Peyer's patch (tissue), 4 donors: ENCODE data around the gene CPA1.

Experiments used
- POLR2A ChIP-seq, 2 donors: fragments of 450-650 bp; IDR thresholded peaks; one replicate each; pipeline ENCODE4 v1.5.1; 2017; ENCODE audit warnings: antibody characterized with exemption in 2 of 2, mild to moderate bottlenecking in 2 of 2, moderate library complexity in 2 of 2
- TF ChIP-seq, protein P1 (sequence below), 6 experiments: fragments of 450-650 bp in 4 of 6; fragments of 200-600 bp in 2 of 6; sonication (generic) in 1 of 6; IDR thresholded peaks; one replicate each; pipeline ENCODE4 v1.5.1; 2017 to 2019; ENCODE audit warnings: antibody characterized with exemption in 6 of 6, mild to moderate bottlenecking in 3 of 6, moderate library complexity in 1 of 6

DNA sequence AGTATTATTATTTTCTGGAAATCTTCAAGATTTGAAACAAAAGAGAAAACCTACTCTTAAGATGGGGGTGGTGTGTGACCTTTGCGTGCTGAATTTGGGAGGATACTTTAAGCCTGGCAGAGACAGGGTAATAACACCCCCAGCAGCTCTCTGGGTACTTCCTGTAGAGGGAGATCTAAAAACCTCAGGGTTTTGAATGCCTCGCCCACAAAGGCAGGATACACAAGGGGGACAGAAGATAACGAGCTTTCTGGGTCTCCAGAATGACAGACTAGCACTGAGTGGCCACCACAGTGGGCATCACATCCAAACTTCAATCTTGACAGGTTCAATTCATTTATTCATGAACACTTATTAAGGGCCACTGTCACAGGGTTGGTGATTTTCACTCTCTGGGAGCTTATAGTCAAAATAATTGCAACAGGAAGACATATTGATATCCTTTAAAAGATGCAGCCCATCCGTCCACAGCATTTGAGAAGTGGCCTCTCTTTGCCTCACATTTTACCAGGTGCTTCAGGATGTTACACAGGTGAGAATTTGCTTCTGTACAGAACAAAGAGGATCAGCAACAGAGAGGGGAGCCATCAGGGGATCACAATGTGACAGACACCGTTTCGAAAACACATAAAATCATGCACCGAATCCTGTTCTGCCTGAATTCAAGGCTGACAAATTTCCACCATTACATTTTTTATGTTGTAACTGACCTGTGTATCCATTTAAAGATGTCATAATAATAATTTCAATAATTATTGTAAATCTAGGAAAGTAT is 14.3 kb downstream of the CPA1 start:
- TF ChIP-seq, protein P1, sequence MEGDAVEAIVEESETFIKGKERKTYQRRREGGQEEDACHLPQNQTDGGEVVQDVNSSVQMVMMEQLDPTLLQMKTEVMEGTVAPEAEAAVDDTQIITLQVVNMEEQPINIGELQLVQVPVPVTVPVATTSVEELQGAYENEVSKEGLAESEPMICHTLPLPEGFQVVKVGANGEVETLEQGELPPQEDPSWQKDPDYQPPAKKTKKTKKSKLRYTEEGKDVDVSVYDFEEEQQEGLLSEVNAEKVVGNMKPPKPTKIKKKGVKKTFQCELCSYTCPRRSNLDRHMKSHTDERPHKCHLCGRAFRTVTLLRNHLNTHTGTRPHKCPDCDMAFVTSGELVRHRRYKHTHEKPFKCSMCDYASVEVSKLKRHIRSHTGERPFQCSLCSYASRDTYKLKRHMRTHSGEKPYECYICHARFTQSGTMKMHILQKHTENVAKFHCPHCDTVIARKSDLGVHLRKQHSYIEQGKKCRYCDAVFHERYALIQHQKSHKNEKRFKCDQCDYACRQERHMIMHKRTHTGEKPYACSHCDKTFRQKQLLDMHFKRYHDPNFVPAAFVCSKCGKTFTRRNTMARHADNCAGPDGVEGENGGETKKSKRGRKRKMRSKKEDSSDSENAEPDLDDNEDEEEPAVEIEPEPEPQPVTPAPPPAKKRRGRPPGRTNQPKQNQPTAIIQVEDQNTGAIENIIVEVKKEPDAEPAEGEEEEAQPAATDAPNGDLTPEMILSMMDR (IDR thresholded peaks at IDR 0.05) = no peak
- TF ChIP-seq POLR2A (IDR thresholded peaks at IDR 0.05) = no peak
